HEK293T (cell line): ENCODE data around the gene CHIC1.

Source experiments
- CTCF ChIA-PET: fragments of 350-600 bp; formaldehyde crosslinking; extraction: SDS; loops from one replicate; lab custom pipeline; 2021; ENCODE audit warnings: antibody characterized with exemption, inconsistent platforms; lab: Yijun Ruan, JAX
- POLR2A ChIA-PET: fragments of 350-600 bp; formaldehyde crosslinking; extraction: SDS; loops from one replicate; lab custom pipeline; 2020; ENCODE audit warnings: antibody characterized with exemption, inconsistent platforms; lab: Yijun Ruan, JAX
- DNase-seq: peaks from one replicate; pipeline ENCODE4 v3.0.0; 2012; ENCODE audit warnings: mixed read lengths; ENCODE audit errors: extremely low spot score
- BHLHE40 ChIP-seq: fragments of 450-650 bp; IDR thresholded peaks from 2 replicates; pipeline ENCODE4 v1.6.1; 2016; ENCODE audit warnings: mild to moderate bottlenecking, moderate library complexity, borderline replicate concordance
- CTBP1 ChIP-seq: fragments of 450-650 bp; IDR thresholded peaks from 2 replicates; pipeline ENCODE4 v1.6.1; 2016; ENCODE audit warnings: borderline replicate concordance
- FOXA1 ChIP-seq: fragments of 450-650 bp; IDR thresholded peaks from 2 replicates; pipeline ENCODE4 v1.6.1; 2016; ENCODE audit warnings: mild to moderate bottlenecking
- FOXK2 ChIP-seq: fragments of 450-650 bp; IDR thresholded peaks from 2 replicates; pipeline ENCODE4 v1.6.1; 2016; ENCODE audit warnings: mild to moderate bottlenecking
- HDGF ChIP-seq: fragments of 450-650 bp; IDR thresholded peaks from 2 replicates; pipeline ENCODE4 v1.6.1; 2017; ENCODE audit warnings: antibody characterized with exemption, borderline replicate concordance
- L3MBTL2 ChIP-seq: fragments of 450-650 bp; conservative IDR thresholded peaks from 2 replicates; pipeline ENCODE4 v1.6.1; 2016; ENCODE audit warnings: mild to moderate bottlenecking
- LEF1 ChIP-seq: fragments of 450-650 bp; IDR thresholded peaks from 2 replicates; pipeline ENCODE4 v1.6.1; 2017; ENCODE audit warnings: mild to moderate bottlenecking, borderline replicate concordance
- NFRKB ChIP-seq: fragments of 450-650 bp; IDR thresholded peaks from 2 replicates; pipeline ENCODE4 v1.6.1; 2016; ENCODE audit warnings: mild to moderate bottlenecking, moderate library complexity
- SUZ12 ChIP-seq: fragments of 450-650 bp; IDR thresholded peaks from 2 replicates; pipeline ENCODE4 v1.6.1; 2016; ENCODE audit warnings: mild to moderate bottlenecking
- TARDBP ChIP-seq: fragments of 450-650 bp; IDR thresholded peaks from 2 replicates; pipeline ENCODE4 v1.6.1; 2016
- ZNF384 ChIP-seq: fragments of 450-650 bp; IDR thresholded peaks from 2 replicates; pipeline ENCODE4 v1.6.1; 2016
- TF ChIP-seq, protein P1 (sequence below): fragments of 450-650 bp; IDR thresholded peaks from 2 replicates; pipeline ENCODE4 v1.6.1; 2016

The CHIC1 gene

GRCh38 chrX:73728602-73729001 is 165.6 kb downstream of the CHIC1 start:
- ChIA-PET CTCF (no interaction called here), POLR2A (no interaction called here)
- DNase-seq = no peak
- TF ChIP-seq ZNF384 (no peak), FOXK2 (no peak), TARDBP (no peak), SUZ12 (no peak), L3MBTL2 (no peak), FOXA1 (no peak), NFRKB (no peak), LEF1 (no peak), BHLHE40 (no peak), CTBP1 (no peak), HDGF (no peak)
- TF ChIP-seq, protein P1, sequence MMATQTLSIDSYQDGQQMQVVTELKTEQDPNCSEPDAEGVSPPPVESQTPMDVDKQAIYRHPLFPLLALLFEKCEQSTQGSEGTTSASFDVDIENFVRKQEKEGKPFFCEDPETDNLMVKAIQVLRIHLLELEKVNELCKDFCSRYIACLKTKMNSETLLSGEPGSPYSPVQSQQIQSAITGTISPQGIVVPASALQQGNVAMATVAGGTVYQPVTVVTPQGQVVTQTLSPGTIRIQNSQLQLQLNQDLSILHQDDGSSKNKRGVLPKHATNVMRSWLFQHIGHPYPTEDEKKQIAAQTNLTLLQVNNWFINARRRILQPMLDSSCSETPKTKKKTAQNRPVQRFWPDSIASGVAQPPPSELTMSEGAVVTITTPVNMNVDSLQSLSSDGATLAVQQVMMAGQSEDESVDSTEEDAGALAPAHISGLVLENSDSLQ = no peak
